ENCODE results near the gene DOCK11. TPM values are rescaled to one million over a fixed set of nuclear protein-coding genes. Genes with fewer than 3 reads are reported as not detected.
"Not testable (repeated sequence)": the region's sequence is repeated elsewhere in the genome, so short reads cannot be mapped to it uniquely, and the experiment has no call there.

The DOCK11 gene
- total RNA-seq, 1 donor from 2014 or later = 117 TPM

GRCh38 chrX:118566359-118566758, 70.7 kb downstream of the DOCK11 start:
- no peak for DNase-seq (ENCODE audit: low spot score)

- no peak for DNase-seq (ENCODE audit: low spot score)
Measured at GRCh38 chrX:118569676-118570075, 74.1 kb downstream of the DOCK11 start.

GRCh38 chrX:118570209-118570608, 74.6 kb downstream of the DOCK11 start:
- no peak for DNase-seq (ENCODE audit: low spot score)

GRCh38 chrX:118571836-118572235, 76.2 kb downstream of the DOCK11 start:
- no peak for DNase-seq (ENCODE audit: low spot score)

- DNase-seq (ENCODE audit: low spot score) = no peak
Measured at GRCh38 chrX:118574666-118575065, 79.1 kb downstream of the DOCK11 start.

- DNase-seq (ENCODE audit: low spot score) = no peak
Measured at GRCh38 chrX:118577041-118577440, 81.4 kb downstream of the DOCK11 start.

- no peak for DNase-seq (ENCODE audit: low spot score)
Measured at GRCh38 chrX:118579417-118579816, 83.8 kb downstream of the DOCK11 start.

GRCh38 chrX:118582926-118583325, 87.3 kb downstream of the DOCK11 start:
- not testable (repeated sequence) for DNase-seq (ENCODE audit: low spot score)

- no peak for DNase-seq (ENCODE audit: low spot score)
Measured at GRCh38 chrX:118583781-118584180, 88.2 kb downstream of the DOCK11 start.

- no peak for DNase-seq (ENCODE audit: low spot score)
Measured at GRCh38 chrX:118585296-118585695, 89.7 kb downstream of the DOCK11 start.

GRCh38 chrX:118586206-118586605, 90.6 kb downstream of the DOCK11 start:
- not testable (repeated sequence) for DNase-seq (ENCODE audit: low spot score)

- no peak for DNase-seq (ENCODE audit: low spot score)
Measured at GRCh38 chrX:118588715-118589114, 93.1 kb downstream of the DOCK11 start.

- no peak for DNase-seq (ENCODE audit: low spot score)
Measured at GRCh38 chrX:118589227-118589626, 93.6 kb downstream of the DOCK11 start.

GRCh38 chrX:118593407-118593806, 97.8 kb downstream of the DOCK11 start:
- no peak for DNase-seq (ENCODE audit: low spot score)

GRCh38 chrX:118594697-118595420, 99.2 kb downstream of the DOCK11 start:
- no peak for DNase-seq (ENCODE audit: low spot score)

- no peak for DNase-seq (ENCODE audit: low spot score)
Measured at GRCh38 chrX:118595501-118596042, 100.0 kb downstream of the DOCK11 start.

GRCh38 chrX:118596390-118596789, 100.8 kb downstream of the DOCK11 start:
- no peak for DNase-seq (ENCODE audit: low spot score)

- no peak for DNase-seq (ENCODE audit: low spot score)
Measured at GRCh38 chrX:118603981-118604380, 108.4 kb downstream of the DOCK11 start.

GRCh38 chrX:118612290-118612689, 116.7 kb downstream of the DOCK11 start:
- no peak for DNase-seq (ENCODE audit: low spot score)

- no peak for DNase-seq (ENCODE audit: low spot score)
Measured at GRCh38 chrX:118614150-118614549, 118.5 kb downstream of the DOCK11 start.

GRCh38 chrX:118615141-118615540, 119.5 kb downstream of the DOCK11 start:
- no peak for DNase-seq (ENCODE audit: low spot score)

GRCh38 chrX:118621081-118621759, 125.6 kb downstream of the DOCK11 start:
- no peak for DNase-seq (ENCODE audit: low spot score)

GRCh38 chrX:118623062-118623461, 127.4 kb downstream of the DOCK11 start:
- no peak for DNase-seq (ENCODE audit: low spot score)

Measured in mesenteric fat pad (tissue), 1 donor.